IPS-15b (cell line): ENCODE results near the gene FMNL1.

ENCODE experiments used
- H3K27me3 ChIP-seq: one replicate; pipeline ENCODE4 v1.6.1; 2013; ENCODE audit warnings: low read length; ENCODE audit not compliant: control insufficient read depth, insufficient read depth
- H3K36me3 ChIP-seq: one replicate; pipeline ENCODE4 v1.6.1; 2013; ENCODE audit warnings: low read length; ENCODE audit not compliant: control insufficient read depth, insufficient read depth
- H3K4me1 ChIP-seq: one replicate; pipeline ENCODE4 v1.6.1; 2013; ENCODE audit warnings: mild to moderate bottlenecking, low read length; ENCODE audit not compliant: control insufficient read depth, insufficient read depth
- H3K4me3 ChIP-seq: one replicate; pipeline ENCODE4 v1.5.1; 2013; ENCODE audit warnings: low read depth, low read length
- H3K9ac ChIP-seq: one replicate; pipeline ENCODE4 v1.6.1; 2013; ENCODE audit warnings: low read depth, mild to moderate bottlenecking, low read length
- H3K9me3 ChIP-seq: one replicate; pipeline ENCODE4 v1.6.1; 2013; ENCODE audit warnings: mild to moderate bottlenecking, low read length; ENCODE audit not compliant: control insufficient read depth, insufficient read depth

FMNL1 gene

DNA sequence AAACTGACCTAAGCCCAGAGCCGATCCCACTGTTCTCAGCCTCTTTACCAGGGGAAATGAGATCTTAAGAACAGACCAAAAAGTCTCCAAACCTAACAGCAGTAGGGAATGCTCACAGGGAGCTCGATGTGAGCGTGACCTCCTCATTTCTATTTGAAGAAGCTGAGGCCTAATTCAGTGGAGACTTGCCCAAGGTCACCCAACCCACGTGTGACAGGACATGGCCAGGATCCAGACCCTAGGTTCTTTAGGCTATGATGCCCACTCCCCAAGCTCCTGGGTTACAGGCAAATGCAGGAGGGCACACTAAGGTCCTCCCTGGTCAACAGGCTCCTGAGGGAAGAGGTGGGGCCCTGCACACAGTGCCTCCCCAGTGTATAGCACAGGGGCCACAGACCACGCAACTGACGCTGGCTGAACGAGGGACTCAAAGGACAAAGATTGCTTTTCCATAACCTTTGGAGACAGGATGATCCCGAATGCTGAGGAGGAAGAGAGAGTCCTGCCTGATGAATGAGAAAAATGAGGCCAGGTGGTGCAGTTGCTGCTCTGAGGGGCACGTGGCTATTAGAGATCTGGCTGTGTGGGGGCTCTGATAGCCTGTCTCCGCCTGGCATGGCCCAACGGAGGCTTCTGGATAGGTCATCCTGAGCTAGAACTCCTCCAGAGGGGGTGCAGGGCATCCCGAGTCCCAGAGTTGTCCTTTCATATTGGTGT is 71.2 kb downstream of the FMNL1 start:
- Histone ChIP-seq H3K36me3 (no peaks in the 10 kb centered on the region), H3K9me3 (no peaks in the 10 kb centered on the region), H3K4me3 (no peak overlapping the region), H3K27me3 (no peaks in the 10 kb centered on the region), H3K4me1 (no peaks in the 10 kb centered on the region), H3K9ac (no peak overlapping the region)

DNA sequence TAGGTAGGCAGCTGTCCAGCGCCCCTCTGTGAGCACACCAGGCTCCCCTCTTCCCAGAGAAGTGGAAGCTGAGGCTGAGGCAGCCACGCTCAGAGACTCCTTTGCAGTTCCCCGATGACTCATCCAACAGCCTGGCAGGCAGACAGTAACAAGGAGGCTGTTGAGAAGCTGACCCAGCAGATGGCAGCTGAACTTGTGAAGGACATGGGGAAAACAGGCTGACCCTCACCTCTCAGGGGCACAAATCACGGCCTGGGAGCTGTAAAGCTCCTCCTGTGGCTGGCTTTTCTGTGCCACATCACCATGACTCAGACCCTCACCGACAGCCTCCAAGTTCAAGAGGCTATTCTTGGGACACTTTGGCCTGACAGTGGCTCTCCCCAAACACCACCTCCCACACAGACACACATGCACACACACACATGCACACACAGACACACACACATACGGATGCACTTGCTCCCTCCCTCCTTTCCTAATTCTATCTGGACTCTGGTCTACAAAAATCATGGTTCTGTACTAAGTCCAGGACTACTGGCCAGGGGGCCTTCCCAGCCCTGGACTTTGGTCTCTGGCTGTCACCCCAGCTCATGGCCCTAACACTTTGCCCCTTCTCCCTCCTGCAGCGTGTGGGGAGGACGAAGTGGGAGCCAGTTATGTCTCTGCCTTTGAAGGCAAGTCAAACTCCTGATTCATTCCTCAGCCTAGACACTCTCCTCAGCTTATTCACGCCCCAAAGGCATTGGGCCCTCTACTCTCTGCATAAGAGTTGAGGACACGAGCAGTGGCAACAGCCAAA is 71.9 kb downstream of the FMNL1 start:
- Histone ChIP-seq H3K36me3 (no peaks in the 10 kb centered on the region), H3K4me3 (no peak overlapping the region), H3K27me3 (no peaks in the 10 kb centered on the region), H3K4me1 (no peaks in the 10 kb centered on the region), H3K9me3 (no peaks in the 10 kb centered on the region), H3K9ac (no peak overlapping the region)

DNA sequence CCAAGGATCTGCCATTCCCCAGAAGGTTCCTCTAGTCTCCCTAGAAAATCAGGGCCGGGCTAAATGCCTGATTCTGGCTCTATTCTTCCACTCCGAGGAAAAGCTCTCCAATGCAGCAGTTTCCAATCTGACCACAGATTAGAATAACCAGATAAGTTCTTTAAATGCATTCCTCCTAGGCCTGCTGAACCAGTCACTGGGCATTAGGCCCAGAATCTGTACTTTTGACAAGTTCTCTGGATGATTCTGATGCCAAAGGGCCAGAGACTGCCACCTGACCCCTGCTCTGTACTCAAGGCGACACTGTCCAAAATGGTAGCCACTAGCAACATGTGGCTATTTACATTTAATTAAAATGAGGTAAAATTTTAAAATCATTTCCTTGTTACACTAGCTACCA is 72.8 kb downstream of the FMNL1 start:
- Histone ChIP-seq H3K27me3 (no peaks in the 10 kb centered on the region), H3K4me3 (no peak overlapping the region), H3K9ac (no peak overlapping the region), H3K9me3 (no peaks in the 10 kb centered on the region), H3K36me3 (no peaks in the 10 kb centered on the region), H3K4me1 (no peaks in the 10 kb centered on the region)

DNA sequence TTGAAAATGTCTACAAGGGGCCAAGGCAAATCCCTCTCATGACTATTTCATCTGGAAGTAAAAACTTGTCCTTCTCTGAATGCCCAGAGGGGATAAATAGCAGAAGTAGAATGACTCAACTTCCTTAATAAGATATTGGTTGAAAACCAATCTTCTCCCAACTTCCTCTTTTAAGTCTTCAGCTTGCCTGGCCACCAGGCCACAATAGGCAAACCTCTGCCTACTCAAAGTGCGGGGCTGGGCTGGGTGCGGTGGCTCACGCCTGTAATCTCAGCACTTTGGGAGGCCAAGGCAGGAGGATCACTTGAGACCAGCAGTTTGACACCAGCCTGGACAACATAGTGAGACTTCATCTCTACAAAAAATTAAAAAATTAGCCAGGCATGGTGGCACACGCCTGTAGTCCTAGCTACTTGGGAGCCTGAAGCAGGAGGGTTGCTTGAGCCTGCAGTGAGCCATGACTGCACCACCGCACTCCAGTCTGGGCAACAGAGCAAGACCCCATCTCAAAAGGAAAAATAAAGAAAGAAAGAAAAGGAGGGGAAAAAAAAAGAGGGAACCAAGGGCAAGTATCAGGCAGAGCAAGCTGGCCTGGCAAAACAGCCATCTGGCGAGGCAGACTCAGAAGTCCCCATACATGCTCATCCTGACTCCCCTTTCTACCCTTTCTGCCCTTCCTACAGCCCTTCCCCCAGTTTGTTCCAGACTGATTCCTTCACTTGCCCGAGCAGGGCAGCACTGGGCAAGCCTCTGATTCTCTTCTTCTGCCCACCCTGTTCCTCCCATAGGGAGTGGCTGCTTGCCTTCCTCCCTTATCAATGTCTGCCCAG is 74.5 kb downstream of the FMNL1 start:
- no peak overlapping the region for H3K4me3 ChIP-seq
- no peaks in the 10 kb centered on the region for H3K4me1 ChIP-seq
- H3K27me3 ChIP-seq, result no peaks in the 10 kb centered on the region
- H3K9ac ChIP-seq, result no peak overlapping the region
- no peaks in the 10 kb centered on the region for H3K36me3 ChIP-seq
- H3K9me3 ChIP-seq, result no peaks in the 10 kb centered on the region

DNA sequence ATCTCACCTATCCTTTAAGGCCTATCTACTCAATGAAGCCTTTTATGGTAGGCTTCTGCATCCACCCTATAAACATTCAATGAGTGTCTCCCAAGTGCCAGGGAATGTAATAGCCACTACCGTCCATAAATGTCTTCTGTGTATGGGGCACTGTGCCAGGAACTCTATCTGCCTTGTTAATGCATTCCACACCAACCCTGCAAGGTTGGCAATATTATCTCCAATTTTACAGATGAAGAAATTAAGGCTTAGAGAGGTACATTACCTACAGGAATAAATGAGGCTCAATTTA is 75.1 kb downstream of the FMNL1 start:
- Histone ChIP-seq H3K27me3 (no peaks in the 10 kb centered on the region), H3K4me3 (no peak overlapping the region), H3K9me3 (no peaks in the 10 kb centered on the region), H3K36me3 (no peaks in the 10 kb centered on the region), H3K4me1 (no peaks in the 10 kb centered on the region), H3K9ac (no peak overlapping the region)
